ENCODE measurements around the gene PLA2G12B.
"Not testable (repeated sequence)": the region's sequence is repeated elsewhere in the genome, so short reads cannot be mapped to it uniquely, and the experiment has no call there.

Gene PLA2G12B

DNA sequence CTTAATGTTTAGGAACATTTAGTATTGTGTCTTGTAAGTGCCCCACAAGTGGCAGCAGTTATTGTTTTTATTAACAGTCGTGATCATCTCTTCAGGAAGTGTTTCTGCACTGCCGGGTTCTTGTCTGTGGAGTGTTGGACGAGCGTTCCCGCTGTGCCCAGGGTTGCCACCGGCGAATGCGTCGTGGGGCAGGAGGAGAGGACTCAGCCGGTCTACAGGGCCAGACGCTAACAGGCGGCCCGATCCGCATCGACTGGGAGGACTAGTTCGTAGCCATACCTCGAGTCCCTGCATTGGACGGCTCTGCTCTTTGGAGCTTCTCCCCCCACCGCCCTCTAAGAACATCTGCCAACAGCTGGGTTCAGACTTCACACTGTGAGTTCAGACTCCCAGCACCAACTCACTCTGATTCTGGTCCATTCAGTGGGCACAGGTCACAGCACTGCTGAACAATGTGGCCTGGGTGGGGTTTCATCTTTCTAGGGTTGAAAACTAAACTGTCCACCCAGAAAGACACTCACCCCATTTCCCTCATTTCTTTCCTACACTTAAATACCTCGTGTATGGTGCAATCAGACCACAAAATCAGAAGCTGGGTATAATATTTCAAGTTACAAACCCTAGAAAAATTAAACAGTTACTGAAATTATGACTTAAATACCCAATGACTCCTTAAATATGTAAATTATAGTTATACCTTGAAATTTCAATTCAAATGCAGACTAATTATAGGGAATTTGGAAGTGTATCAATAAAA lies 22.2 kb downstream of the PLA2G12B start:
- DNase-seq, result no peak

- no peak for DNase-seq
Measured at GRCh38 chr10:72930276-72930675, 24.3 kb downstream of the PLA2G12B start.

- no peak for DNase-seq
Measured at GRCh38 chr10:72928798-72929197, 25.8 kb downstream of the PLA2G12B start.

DNA sequence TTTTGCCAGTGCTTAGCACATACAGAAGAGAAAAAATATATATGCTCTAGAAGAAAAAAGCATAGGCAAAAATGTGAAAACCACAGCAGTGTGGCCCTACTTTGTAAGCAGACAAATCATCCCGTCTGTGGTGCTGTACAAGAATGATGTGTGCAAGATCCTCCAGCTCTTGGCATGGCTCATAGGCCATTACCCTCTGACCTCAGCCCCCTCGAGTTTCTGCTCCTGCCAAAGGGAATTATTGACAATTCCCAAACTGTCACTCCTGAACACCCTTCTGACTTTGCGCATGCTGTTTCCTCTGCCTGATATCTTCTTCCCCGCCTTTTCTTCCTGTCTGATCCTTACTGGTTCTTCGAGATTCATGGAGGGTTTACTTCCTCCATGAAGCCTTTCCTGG lies 27.1 kb downstream of the PLA2G12B start:
- DNase-seq, result no peak

DNA sequence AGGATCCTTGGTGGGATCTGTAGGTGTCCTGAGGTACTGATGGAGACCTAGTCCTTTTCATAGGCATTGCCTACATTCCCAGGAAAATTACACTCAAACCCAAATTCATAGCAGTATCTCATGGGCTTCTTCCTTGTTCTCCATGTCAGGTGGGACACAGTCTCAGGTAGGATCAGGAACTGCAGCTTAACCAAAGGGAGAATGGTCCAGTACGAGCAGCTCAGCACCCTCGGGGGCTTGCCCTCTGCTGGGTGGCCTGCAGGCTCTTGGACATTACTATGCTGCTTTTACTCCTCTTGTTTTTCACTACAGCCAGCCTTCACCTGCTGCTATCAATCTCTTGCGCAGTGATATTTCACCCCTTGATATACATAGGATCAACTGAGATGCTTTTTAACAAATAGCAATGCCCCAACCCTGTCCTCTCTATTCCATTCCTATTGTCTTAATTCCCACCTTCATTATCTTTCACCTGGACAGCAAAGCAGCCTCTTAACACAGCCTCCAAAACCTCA lies 28.6 kb downstream of the PLA2G12B start:
- no peak for DNase-seq

GRCh38 chr10:72924351-72924750 lies 30.3 kb downstream of the PLA2G12B start:
- no peak for DNase-seq

- DNase-seq, result not testable (repeated sequence)
Measured at GRCh38 chr10:72921147-72921683, 33.4 kb downstream of the PLA2G12B start.

DNA sequence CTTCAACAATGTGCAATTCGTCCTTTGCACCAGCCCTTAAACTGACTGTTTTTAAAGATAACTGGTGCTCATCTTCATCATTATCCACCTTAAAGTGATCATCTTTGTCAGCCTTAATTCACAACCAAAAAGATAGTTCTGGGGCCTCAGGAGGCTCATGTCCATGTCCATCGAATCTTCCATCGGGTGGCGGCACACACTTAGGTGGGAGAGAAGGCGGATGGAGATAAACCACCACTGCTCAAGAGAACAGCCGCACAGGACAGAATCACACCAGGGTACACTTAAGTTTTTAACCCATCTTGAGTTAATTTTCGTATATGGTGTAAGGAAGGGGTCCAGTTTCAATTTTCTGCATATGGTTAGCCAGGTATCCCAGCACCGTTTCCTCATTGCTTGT lies 36.3 kb downstream of the PLA2G12B start:
- DNase-seq, result no peak

DNA sequence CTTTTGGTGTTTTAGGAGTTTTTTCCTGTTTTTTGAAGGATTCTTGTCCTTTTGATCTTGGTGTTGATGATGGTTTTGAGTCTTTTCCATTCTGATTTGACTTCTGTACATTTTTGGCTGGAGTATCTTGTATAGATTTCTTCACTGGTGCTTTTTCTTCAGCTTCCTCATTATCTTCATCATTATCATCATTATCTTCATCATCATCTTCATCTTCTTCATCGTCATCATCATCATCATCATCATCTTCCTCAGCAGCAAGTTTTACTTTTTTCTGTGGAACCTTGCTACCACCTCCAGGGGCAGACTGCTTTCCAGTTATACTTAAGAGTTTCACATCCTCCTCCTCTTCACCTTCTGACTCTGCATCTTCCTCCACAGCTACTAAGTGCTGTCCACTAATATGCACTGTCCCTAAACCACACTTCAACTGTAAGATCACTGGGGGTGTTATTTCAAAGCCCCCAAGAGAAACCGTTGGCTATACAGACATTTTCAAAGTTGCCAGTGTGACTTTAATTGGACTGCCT lies 36.7 kb downstream of the PLA2G12B start:
- DNase-seq, result not testable (repeated sequence)

- DNase-seq, result not testable (repeated sequence)
Measured at GRCh38 chr10:72917201-72917600, 37.4 kb downstream of the PLA2G12B start.

DNA sequence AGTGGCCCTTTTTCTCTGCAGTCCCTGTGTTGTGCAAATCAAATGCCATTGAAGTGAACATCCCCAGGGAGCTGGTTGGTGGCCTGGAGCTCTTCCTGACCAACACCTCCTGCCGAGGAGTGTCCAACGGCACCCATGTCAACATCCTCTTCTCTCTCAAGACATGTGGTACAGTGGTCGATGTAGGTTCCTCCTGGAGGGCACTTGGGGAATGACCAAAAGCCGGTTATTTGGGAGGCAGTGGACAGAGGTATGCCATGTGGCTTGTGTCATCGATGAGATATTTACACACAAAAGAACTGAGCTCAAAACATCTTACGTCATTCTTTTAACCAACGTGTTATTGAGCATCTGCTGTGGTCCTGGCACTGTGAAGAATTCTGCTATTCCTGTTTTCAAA lies 41.3 kb downstream of the PLA2G12B start:
- no peak for DNase-seq

DNA sequence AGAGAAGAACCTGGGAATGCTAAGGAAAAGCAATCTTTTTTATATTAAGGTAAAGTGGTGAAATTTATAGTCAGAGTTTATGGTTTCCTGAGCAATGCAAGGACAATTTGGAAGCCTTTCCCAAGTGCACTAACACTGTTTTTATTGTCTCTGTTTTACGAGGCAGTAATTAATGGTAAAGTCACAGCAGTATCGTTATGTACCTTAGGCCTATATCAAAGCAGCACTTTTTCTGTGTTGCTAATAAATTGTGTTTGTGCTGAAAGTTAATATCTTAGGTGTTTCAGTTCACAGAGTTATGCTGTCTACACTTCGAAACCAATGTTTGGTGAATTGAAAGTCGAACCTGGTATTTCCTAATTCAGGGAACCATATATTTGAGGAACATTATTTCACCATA lies 41.9 kb downstream of the PLA2G12B start:
- DNase-seq, result no peak

GRCh38 chr10:72911758-72912157 lies 42.8 kb downstream of the PLA2G12B start:
- no peak for DNase-seq

DNA sequence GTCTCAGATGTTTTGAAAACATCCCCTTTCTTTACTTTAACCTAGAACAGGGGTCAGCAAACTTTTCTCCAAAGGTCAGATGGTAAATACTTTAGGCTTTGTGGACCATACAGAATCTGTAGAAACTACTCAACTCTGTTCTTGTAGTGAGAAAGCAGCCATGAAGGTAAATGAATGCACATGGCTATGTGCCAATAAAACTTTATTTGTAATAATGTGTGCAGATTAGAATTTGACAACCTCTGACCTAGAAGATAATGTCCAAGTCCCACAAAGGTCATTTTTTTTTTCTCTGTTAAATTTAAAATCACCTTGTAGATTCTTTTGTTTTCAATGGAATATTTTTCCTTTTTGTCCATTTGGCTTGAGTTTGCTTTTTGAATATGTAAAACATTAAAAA lies 43.9 kb downstream of the PLA2G12B start:
- DNase-seq, result no peak

- no peak for DNase-seq
Measured at GRCh38 chr10:72906446-72906845, 48.2 kb downstream of the PLA2G12B start.

DNA sequence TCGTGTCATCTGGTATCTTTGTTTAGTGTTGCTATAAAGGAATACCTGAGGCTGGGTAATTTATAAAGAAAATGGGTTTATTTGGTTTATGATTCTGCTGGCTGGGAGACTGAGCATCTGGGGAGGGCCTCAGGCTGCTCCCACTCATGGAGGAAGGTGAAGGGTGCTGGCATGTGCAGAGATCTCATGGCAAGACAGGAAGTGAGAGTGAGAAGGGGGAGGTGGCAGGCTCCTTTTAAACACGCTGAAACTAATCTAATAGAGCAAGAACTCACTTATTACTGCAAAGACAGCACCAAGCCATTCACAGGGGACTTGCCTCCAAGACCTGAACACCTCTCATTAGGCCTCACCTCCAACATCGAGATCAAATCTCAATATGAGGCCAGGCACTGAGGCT lies 49.8 kb downstream of the PLA2G12B start:
- no peak for DNase-seq

- not testable (repeated sequence) for DNase-seq
Measured at GRCh38 chr10:72903941-72904446, 50.6 kb downstream of the PLA2G12B start.

DNA sequence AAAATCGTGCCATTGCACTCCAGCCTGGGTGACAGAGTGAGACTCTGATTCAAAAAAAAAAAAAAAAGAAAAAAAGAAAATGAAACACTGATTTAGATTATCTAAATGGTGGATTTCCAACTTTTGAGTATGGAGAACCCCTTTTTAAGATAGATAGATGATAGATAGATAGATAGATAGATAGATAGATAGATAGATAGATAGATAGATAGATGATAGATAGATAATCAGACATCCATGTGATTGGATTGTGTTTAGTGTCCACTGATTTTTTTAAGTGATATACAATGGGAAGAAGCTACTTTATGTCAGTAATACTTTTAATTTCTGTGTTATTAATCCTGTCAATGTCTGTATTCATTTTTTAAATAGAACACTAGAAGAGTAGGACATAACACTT lies 55.1 kb downstream of the PLA2G12B start:
- DNase-seq, result no peak

- no peak for DNase-seq
Measured at GRCh38 chr10:72898616-72899015, 56.0 kb downstream of the PLA2G12B start.

- DNase-seq, result no peak
Measured at GRCh38 chr10:72895236-72895850, 59.3 kb downstream of the PLA2G12B start.

GRCh38 chr10:72893136-72893798 lies 61.3 kb downstream of the PLA2G12B start, which contains the start of gene OIT3:
Gene OIT3, plus strand, starts transcription at chr10:72893739. Its CDS starts 60 bp downstream, at chr10:72893799.
- DNase-seq, result no peak

GRCh38 chr10:72890086-72890485 lies 64.5 kb downstream of the PLA2G12B start:
- no peak for DNase-seq

DNA sequence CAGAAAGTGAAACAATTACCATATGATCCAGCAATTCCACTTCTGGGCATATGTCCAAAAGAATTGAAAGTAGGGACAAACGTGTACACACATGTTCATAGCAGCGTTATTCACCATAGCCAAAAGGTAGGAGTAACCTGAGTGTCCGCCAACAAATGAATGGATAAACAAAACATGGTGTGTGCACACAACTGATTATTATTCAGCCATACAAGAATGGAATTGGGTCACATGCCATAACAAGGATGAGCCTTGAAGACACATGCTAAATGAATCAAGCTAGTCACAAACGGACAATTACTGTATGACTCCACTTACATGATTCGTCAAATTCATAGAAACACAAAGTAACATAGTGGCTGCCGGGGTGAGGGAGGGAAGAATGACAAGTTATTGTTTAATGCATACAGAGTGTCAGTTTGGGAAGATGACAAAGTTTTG lies 65.2 kb downstream of the PLA2G12B start:
- peak; percentile 8 for DNase-seq

Data from NCI-H774 (cell line).